ENCODE data around the gene HMCN2. TPM values are rescaled to one million over a fixed set of nuclear protein-coding genes. Genes with fewer than 3 reads are reported as not detected.

Gene HMCN2
- total RNA-seq, 4 donors from 2014 or later = 1.3 to 6.3 (median 3.5) TPM

DNA sequence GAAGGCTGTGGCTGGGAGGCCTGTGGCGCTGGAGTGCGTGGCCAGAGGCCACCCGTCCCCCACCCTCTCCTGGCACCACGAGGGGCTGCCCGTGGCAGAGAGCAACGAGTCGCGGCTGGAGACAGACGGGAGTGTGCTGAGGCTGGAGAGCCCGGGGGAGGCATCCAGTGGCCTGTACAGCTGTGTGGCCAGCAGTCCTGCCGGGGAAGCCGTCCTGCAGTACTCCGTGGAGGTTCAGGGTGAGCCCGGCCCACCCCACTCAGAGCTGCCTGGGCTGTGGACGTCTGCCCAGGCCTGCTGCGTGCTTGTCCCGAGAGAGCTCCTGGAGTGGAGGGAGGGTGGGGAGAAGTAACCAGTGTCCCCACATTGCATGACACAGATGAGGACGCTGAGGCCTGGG is 89.2 kb downstream of the HMCN2 start:
- no peaks in the 10 kb centered on the region for H3K9me3 ChIP-seq

DNA sequence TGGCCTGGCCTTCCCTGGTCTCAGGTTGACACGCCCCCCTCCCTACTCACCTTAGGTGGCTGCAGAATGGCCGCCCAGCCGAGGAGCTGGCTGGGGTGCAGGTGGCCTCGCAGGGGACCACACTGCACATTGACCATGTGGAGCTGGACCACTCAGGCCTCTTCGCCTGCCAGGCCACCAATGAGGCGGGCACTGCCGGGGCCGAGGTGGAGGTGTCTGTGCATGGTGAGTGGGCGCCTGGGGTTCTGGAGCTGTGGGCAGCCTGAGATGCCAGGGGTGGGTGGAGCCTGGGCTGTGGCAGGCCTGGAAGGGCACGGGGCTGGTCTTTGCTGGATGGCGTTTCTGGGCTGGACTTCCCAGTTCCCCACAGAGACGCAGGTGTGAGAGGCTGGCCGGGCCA is 90.5 kb downstream of the HMCN2 start:
- H3K9me3 ChIP-seq = no peaks in the 10 kb centered on the region
- H3K27ac ChIP-seq = no peak overlapping the region
- peaks cover 7% of the 10 kb centered on the region for H3K4me1 ChIP-seq
- WGBS = 88% methylated on average over 4 of the region's 13 CpGs
- H3K36me3 ChIP-seq = no peaks in the 10 kb centered on the region
- no peak for TF ChIP-seq POLR2A (IDR thresholded peaks at IDR 0.05)
- TF ChIP-seq, protein P1, sequence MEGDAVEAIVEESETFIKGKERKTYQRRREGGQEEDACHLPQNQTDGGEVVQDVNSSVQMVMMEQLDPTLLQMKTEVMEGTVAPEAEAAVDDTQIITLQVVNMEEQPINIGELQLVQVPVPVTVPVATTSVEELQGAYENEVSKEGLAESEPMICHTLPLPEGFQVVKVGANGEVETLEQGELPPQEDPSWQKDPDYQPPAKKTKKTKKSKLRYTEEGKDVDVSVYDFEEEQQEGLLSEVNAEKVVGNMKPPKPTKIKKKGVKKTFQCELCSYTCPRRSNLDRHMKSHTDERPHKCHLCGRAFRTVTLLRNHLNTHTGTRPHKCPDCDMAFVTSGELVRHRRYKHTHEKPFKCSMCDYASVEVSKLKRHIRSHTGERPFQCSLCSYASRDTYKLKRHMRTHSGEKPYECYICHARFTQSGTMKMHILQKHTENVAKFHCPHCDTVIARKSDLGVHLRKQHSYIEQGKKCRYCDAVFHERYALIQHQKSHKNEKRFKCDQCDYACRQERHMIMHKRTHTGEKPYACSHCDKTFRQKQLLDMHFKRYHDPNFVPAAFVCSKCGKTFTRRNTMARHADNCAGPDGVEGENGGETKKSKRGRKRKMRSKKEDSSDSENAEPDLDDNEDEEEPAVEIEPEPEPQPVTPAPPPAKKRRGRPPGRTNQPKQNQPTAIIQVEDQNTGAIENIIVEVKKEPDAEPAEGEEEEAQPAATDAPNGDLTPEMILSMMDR (IDR thresholded peaks at IDR 0.05) = no peak
- TF ChIP-seq EP300 (IDR thresholded peaks at IDR 0.05) = no peak
- no peak for TF ChIP-seq POLR2AphosphoS5 (IDR thresholded peaks at IDR 0.05)
- no peaks in the 10 kb centered on the region for H3K27me3 ChIP-seq
- no peak for DNase-seq (ENCODE audit: low spot score in 2 of 2)
- H3K4me3 ChIP-seq = no peak overlapping the region

More for the DNA sequence above, 89.2 kb downstream of the HMCN2 start:
- WGBS = 100% methylated on average over 3 of the region's 18 CpGs
- H3K27ac ChIP-seq = no peak overlapping the region
- H3K4me1 ChIP-seq = peaks cover 7% of the 10 kb centered on the region
- H3K27me3 ChIP-seq = no peaks in the 10 kb centered on the region
- H3K4me3 ChIP-seq = no peak overlapping the region
- no peak for DNase-seq (ENCODE audit: low spot score in 2 of 2)
- TF ChIP-seq, protein P1 (IDR thresholded peaks at IDR 0.05) = no peak
- no peak for TF ChIP-seq POLR2AphosphoS5 (IDR thresholded peaks at IDR 0.05)
- TF ChIP-seq POLR2A (IDR thresholded peaks at IDR 0.05) = no peak
- TF ChIP-seq EP300 (IDR thresholded peaks at IDR 0.05) = no peak
- H3K36me3 ChIP-seq = no peaks in the 10 kb centered on the region

DNA sequence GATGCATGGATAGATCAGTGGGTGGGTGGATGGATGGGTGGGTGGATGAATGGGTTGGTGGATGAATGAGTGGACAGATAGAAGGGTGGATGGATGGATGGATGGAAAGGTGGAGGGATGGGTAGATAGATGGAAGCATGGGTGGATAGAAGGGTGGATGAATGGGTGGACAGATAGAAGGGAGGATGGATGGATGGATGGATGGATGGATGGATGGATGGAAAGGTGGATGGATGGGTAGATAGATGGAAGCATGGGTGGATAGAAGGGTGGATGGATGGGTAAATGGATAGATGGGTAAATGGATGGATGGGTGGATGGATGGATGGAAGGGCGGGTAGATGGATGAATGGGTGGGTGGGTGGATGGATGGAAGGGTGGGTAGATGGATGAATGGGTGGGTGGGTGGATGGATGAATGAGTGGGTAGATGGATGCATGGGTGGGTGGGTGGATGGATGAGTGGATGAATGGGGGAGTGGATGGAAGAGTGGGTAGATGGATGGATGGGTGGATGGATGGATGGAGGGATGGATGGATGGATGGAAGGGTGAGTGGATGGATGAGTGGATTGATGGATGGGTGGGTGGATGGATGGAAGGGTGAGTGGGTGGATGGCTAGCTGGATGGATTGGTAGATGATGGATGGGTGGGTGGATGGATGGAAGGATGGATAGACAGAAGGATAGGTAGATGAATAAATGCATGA is 91.5 kb downstream of the HMCN2 start:
- Histone ChIP-seq H3K9me3 (no peaks in the 10 kb centered on the region), H3K4me1 (peaks cover 7% of the 10 kb centered on the region), H3K27me3 (peaks cover 3% of the 10 kb centered on the region), H3K27ac (no peak overlapping the region), H3K36me3 (no peaks in the 10 kb centered on the region), H3K4me3 (no peak overlapping the region)
- 97% methylated on average over 1 of the region's 1 CpG for WGBS
- no peak for DNase-seq (ENCODE audit: low spot score in 2 of 2)
- TF ChIP-seq EP300 (IDR thresholded peaks at IDR 0.05) = no peak
- TF ChIP-seq, protein P1 (IDR thresholded peaks at IDR 0.05) = peak in 1 of 2 donors; percentile 7

DNA sequence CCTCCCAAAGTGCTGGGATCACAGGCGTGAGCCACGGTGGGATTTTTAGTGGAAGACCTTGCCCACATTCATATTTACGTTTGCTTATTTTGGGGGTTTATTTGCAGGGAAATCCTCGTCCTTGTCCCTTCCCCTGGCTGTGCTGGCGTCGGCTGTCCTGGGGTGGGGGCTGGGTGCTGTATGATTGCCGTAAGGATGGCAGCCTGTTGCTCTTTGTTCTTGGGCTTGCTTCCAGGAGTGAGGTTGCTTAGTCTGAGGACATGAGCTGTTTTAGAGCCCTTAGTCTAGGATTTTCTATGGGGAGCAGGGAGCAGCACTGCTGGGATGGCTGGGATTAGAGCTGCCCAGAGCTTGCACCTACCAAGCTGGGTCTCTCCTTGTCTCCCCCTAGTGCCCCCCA is 93.4 kb downstream of the HMCN2 start:
- Histone ChIP-seq H3K9me3 (no peaks in the 10 kb centered on the region), H3K4me3 (no peak overlapping the region), H3K4me1 (no peaks in the 10 kb centered on the region), H3K27me3 (peaks cover 3% of the 10 kb centered on the region), H3K27ac (no peak overlapping the region), H3K36me3 (no peaks in the 10 kb centered on the region)
- no peak for TF ChIP-seq POLR2A (IDR thresholded peaks at IDR 0.05)
- DNase-seq (ENCODE audit: low spot score in 2 of 2) = no peak
- WGBS = 87% methylated on average over 7 of the region's 7 CpGs

DNA sequence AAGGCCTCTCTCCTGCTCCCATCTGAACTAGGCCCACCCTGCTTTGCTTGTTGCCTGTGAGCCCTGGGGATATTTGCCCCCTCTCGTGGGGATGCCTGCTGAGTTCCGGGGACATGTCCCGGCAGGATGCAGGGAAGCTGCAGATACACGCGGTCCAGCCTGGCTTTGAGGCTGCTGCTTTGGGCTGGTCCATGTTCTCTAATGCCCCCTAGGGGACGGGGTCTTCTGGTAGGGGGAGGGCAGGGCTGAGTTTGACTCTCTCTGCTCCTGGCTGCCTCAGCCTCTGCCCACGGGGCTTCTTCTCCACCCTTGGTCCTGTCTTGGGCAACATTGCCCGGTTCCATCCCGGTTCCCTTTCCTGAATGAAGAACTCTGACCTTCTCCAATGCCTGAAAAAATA is 94.3 kb downstream of the HMCN2 start:
- H3K36me3 ChIP-seq = no peaks in the 10 kb centered on the region
- no peaks in the 10 kb centered on the region for H3K4me1 ChIP-seq
- peaks cover 3% of the 10 kb centered on the region for H3K27me3 ChIP-seq
- no peak overlapping the region for H3K4me3 ChIP-seq
- DNase-seq (ENCODE audit: low spot score in 2 of 2) = no peak
- TF ChIP-seq POLR2A (IDR thresholded peaks at IDR 0.05) = no peak
- TF ChIP-seq, protein P1 (IDR thresholded peaks at IDR 0.05) = no peak
- TF ChIP-seq EP300 (IDR thresholded peaks at IDR 0.05) = no peak
- TF ChIP-seq POLR2AphosphoS5 (IDR thresholded peaks at IDR 0.05) = no peak
- WGBS = 66% methylated on average over 4 of the region's 9 CpGs
- H3K9me3 ChIP-seq = no peaks in the 10 kb centered on the region
- no peak overlapping the region for H3K27ac ChIP-seq

DNA sequence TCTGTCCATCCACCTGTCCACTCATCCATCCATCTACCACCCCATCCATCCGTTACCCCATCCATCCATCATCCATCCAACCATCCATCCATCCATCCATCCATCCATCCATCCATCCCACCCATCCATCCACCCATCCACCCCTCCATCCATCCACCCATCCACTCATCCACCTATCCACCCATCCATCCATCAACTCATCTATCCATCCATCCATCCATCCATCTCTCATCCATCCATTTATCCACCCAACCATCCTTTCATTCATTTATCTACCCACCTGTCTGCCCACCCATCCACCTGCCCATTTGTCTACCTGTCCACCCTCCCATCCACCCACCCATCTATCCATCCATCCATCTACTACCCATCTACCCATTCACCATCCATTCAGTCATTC is 95.1 kb downstream of the HMCN2 start:
- DNase-seq (ENCODE audit: low spot score in 2 of 2) = no peak
- Histone ChIP-seq H3K27ac (no peak overlapping the region), H3K27me3 (peaks cover 3% of the 10 kb centered on the region), H3K4me1 (no peaks in the 10 kb centered on the region), H3K4me3 (no peak overlapping the region), H3K9me3 (no peaks in the 10 kb centered on the region), H3K36me3 (no peaks in the 10 kb centered on the region)
- WGBS = 95% methylated on average over 1 of the region's 1 CpG
- TF ChIP-seq POLR2A (IDR thresholded peaks at IDR 0.05) = no peak
- TF ChIP-seq POLR2AphosphoS5 (IDR thresholded peaks at IDR 0.05) = no peak
- no peak for TF ChIP-seq EP300 (IDR thresholded peaks at IDR 0.05)
- TF ChIP-seq, protein P1 (IDR thresholded peaks at IDR 0.05) = no peak

Measured in suprapubic skin (tissue), 4 donors.